ENCODE results near the gene GZMB.
"Not testable (repeated sequence)": the region's sequence is repeated elsewhere in the genome, so short reads cannot be mapped to it uniquely, and the experiment has no call there.

The GZMB gene, protein sequence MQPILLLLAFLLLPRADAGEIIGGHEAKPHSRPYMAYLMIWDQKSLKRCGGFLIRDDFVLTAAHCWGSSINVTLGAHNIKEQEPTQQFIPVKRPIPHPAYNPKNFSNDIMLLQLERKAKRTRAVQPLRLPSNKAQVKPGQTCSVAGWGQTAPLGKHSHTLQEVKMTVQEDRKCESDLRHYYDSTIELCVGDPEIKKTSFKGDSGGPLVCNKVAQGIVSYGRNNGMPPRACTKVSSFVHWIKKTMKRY

DNA sequence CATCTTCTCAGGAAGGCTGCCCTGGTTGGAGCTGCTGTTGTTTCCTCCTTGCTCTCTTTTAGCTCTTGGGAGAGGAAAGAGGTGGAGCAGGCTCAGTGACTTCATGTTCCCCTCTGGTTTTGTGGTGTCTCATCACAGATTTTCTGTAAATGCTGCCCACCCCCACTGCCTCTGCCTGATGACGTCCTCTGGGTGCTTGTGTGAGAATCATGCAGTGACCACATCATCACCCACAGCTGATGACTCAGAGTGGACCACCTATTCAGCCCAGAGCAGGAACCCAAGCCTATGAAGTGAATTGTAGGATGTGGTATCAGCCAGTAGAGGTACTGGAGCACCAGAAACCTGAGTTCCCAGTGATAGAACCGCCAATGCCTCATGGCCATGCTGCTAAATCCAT lies at the start of gene GZMB:
TSS of gene GZMB (minus strand) at position 33 of the 400 bp plus-strand sequence. CDS start at position 3, 30 bp downstream.
- DNase-seq = no peak

DNA sequence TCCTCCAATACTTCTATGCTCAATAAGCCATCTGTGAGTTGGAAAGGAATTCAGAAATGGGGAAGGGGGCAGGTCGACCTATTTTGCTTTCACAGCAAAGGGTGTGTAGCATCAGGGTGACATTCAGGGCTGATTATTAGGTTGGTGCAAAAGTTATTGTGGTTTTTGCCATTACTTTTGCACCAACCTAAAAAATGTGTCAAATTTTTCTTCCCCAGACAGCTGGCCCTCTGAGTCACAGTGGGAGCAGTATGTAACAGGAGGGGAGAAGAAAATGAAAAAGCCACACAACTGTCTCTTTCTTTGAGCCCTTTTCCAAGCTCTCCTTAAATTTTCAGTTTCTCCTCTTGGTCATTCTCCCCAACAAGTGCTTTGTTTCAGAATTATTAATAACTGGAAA lies 47.1 kb upstream of the GZMB start:
- DNase-seq = no peak

DNA sequence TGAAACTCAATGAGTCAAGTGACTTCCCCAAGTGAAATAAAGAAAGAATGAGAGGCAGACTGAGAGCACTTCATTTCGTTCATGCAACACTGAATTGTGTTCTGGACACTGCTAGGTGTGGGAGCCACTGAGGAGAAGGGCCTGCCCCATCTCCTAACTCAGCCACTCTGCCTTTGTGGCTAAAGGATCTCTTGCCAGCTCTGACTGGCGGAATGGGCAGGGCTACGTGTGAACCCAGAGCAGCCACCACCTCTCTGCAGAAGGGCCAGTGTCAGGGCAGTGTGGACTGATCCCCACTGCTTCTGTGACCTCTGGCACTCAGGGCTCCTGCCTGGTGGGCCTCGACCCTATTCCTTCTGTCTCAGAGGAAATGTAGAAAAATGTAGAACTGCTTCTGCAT lies 46.5 kb upstream of the GZMB start:
- no peak for DNase-seq

DNA sequence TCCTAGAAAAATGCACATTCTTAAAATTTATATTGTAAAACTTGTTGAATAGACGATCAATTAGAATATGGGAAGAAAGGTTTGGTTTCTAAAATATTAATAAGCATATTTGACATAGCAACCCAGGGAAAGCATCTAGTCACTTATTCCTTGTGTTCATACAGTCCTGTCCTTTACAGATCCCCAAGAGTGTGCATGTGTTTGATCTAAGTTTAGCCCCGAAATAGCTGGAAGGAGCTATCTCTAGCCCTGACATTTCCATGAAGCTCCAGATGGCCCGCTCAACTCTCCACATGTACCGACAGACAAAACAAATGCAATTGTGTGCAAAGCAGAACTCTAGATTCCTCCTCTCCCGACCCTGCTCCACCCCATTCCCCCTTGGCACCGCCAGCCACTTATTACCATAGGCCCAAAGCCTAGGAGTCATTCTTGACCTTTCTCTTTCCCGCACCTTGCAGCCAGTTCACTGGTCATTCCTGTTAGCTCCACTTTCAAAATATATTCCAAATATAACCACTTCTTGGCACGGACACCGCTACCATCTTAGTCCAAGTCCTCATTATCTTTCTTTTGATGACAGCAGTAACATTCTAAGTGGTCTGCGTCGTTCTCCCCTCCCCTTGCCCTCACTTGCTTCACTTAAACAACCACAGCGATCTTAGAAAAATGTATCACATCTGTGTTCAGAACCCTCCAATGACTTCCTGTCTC lies 45.4 kb upstream of the GZMB start:
- DNase-seq = no peak

DNA sequence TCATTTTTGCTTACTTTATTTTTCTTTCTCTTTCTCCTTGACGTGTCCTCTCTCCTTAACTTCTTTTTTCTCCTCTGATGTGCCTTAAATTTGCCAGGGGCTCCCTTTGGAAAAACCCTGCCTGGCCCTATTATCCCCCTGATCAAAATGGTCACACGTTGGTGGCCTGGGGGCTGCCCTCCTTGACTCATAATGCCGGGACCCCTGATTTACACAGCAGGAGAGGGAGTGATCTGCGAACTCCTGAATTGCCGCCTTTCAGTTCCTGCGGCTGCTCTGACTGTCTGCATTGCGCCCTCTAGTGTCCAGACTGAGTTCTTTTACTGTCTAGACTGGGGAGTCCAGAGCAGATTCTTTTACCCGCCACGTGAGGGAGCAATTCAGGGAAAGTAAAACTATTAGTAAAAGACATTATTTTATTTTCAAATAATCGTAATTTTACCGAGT lies 44.8 kb upstream of the GZMB start:
- DNase-seq = peak; percentile 82

DNA sequence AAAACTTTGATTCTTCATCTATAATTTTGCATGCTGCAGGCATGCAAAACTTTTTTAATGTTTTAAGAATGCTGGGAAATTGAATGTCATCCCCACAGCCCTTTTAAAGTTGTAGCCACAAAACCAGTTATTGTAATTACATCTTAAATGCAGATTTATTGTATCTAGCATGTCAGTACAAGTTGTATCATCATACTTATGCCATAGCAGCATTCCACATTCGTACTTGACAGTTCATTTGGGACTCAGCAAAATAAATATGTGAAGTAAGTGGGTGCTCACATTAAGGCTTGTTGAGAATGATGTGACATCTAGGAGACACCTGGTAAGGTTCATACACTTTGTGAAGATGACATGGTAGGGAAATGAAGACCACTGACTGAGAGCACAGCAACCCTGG lies 44.0 kb upstream of the GZMB start:
- no peak for DNase-seq

DNA sequence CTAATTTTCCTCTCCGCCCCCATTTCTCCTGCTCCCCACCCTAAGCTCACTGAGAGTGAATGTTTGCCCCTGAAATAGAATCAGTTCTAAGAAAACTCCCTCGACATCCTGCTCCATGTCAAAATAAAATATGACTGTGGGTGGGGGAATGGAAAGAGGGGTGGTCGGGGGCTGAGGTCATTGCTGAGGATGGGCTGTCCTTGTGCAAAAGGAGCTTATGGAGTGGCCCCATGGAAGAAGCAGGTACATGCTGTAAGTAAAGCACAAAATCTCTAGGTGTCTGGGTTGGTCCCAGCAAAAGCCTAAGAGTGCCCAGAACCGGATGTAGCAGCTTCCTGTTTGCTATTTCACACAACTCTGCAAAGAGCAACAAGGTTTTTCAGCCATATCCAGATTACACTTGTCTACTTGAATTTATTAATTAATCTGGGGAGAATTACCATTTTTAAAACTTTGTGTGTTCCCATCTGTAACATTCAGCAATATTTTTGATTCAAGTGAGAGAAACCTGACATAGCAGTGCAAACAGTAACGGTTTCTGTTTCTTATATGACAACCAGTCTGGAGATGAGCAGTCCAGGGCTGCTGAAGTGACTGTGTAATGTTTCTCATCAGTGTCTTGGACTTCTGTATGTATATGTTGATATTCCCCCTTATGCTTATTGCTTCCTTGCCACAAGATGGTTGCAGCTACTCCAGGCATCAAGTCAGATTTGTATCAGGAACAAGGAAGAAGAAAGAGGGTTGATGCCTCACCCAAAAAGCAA lies 40.4 kb upstream of the GZMB start:
- no peak for DNase-seq

DNA sequence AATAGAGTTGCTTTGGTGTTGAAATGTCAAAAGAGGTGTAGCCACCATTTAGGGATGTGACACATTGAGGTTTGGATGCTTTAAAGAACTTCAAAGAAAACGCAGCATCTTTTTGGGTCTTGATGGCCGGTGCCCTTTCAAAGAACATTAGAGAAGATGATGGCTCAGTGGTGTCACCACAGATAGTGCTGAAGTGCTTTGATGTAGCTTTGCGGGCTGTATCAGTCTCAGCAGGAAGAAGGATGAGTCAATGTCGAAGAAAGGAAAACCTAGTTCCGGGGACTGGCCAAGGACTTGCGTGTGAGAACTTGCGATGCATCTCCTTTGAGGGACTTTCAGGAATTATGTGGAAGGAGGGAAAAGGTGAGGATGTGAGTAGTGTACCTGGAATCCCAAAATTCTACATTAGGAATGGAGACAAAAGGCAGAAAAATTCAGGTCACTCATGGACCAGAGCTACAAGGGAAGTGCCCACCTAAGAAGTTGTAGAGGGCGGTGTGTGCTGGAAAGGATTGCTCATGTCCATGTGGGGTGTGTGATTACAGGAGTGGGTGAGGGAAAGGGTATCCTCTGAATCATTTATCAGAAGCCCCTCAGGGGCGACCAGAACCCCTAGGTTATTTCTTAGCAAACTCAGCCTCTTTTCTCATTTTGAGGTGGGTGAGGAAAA lies 39.7 kb upstream of the GZMB start:
- no peak for DNase-seq

DNA sequence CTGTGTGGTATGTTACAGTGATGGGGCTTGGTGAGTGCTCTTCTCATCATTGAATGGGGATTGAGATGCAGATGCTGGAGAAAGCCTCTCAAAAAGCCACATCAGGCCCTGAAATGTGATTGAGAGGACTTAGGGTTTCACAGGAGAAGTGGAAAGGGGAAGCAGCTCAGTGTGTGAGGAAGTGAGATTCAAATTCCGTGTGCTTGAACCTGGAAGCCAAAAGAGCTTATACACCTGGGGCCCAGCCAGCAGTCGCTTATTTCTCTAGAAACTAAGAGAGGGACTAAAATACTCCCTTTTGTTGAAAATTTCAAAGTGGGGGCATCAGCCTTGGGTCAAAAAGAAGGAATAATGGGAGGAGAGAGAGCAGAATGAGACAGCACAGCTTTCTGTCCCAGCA lies 39.1 kb upstream of the GZMB start:
- no peak for DNase-seq

DNA sequence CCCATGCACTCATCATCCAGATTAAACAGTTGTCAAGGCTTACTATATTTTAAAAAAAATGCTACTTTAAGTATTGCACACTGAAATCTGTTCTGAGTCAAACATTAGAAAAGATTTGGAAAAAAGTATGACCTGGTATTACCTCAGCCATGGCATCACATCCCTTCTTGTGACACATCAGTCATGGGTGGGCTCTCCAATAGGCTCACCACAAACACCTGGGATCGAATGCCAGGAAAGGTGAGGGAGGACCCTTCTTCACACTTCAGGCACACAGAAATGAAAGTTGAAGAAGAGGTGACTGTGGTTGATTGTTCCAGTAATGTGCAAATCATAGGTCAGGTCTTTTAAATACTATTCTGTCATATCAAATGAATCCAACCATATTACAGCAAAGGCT lies 36.6 kb upstream of the GZMB start:
- DNase-seq = no peak

DNA sequence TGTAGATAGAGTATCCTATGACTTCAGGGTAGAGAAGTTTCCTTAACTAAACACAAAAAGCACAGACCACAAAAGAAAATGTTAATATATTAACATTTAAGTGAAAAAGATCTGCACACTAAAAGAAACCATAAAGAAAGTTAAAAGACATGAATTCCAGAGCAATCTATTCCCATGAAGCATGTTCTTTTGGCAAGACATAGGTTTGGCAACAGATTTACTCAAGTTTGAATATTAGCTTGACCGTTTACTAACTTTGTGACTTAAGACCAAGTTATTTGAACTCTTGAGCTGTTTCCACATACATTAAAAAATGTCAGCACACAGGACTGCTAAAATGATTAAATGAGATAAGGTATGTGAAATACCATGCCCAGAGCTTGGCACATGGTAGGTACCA lies 35.7 kb upstream of the GZMB start:
- DNase-seq = no peak

DNA sequence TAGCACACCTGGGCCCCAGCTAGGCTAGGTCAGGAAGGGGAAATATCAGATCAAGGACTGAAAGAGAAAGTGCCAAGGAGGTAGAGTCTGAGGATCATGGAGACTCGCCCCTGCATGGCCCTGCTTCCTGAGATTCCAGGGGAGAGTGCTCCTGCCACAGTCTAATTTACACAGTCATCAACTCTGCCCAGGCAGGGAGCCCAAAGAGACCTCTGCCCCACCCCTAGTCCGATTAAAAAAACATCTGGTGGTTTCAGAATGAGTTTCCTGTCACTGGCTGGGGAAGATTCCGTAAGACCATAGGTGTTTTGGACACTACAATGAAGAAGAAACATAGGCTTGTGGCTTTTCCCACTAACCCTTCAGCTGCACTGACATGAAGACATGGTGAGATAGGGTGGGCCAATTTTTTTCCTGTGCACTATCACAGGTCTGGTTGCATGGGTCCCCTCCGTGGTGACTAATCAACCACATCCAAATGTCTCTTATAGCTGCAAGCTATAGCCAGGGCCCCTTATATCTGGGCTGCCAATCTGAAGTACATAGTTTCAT lies 31.5 kb upstream of the GZMB start:
- no peak for DNase-seq

DNA sequence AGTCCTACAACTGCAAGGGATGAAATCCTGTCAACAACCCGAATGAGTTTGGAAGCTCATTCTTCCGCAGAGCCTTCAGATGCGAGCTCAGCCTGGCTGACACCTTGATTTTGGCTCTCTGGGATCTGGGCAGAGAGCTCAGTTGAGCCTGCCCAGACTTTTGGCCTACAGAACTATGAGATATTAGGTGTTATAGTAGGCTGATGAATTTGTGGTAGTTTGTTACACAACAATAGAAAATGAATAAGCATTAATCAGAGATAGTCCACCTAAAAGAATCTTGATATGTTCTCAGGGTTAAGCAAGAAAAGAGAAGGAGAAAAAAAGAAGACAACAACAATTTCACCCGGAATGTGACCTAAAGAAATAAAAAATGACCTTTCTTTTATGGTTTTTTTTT lies 30.4 kb upstream of the GZMB start:
- no peak for DNase-seq

DNA sequence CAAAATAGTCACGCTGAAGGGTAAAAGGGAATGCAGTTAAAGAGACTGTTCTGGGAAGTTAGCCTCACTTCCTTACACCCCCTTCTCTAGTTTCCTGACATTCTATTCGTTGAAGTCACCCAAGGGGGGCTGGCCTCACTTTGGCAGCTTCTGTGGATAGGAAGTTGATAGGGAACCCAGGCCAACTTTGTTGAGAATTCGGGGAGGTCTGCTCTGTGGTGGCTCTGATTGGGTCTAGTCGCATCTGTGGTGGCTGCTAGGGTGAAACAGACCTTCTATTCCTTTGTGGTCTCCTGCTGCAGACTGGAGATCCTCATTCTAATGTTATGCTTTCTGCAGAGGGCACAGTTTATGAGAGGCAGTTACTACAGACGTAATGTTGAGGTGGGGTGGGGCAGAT lies 28.8 kb upstream of the GZMB start:
- DNase-seq = no peak

DNA sequence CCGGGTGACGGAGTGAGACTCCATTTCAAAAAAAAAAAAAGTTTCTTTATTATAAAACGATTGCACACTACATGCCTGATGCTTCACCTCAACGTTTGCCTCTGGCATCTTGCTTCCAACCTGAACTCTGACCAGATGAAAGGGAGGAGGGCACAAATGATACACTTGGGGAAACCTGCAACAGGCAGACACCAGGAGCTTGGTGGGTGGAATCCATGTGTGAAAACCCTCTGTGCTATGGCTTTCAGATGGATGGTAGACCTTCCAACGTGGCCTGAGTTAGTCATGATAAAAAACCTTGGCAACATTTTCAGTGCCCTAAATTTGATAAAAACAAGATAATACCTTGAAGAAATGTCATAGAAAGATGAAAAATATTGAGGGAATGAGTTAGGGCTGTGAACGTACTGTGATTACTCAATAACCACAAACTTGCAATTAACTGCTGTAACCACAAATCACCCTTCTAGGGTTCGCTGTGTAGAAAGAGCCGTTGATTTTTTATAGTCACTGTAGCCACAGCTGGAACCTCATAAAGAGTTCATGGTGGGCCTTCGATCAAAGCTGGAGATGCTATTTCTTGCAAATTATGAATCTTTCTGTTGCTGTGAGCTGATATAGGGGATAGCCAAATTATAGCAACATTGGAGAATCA lies 26.1 kb upstream of the GZMB start:
- no peak for DNase-seq

DNA sequence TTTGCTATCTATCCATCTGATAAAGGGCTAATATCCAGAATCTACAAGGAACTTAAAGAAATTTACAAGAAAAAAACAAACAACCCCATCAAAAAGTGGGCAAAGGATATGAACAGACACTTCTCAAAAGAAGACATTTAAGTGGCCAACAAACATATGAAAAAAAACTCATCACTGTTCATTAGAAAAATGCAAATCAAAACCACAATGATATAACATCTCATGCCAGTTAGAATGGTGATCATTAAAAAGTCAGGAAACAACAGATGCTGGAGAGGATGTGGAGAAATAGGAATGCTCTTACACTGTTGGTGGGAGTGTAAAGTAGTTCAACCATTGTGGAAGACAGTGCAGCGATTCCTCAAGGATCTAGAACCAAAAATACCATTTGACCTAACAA lies 14.4 kb upstream of the GZMB start:
- DNase-seq = not testable (repeated sequence)

DNA sequence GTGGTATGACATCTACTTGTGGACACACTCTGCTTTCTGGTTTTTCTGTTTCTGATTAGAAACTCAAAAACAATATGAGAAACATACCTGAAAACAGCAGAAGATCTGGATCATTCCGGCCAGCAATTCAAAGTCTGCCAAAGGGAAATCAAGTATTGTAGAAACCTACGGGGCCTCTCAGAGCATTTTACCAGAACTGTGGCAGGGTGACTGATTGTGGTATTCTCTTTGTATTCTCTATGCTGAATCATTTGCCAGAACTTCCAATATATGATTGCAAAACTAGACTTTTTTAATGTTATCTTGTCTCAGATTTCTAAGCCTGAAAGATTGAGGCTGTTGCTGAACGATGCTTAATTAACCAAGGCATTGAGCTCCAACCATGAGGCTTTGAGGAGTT lies 5.9 kb upstream of the GZMB start:
- no peak for DNase-seq

DNA sequence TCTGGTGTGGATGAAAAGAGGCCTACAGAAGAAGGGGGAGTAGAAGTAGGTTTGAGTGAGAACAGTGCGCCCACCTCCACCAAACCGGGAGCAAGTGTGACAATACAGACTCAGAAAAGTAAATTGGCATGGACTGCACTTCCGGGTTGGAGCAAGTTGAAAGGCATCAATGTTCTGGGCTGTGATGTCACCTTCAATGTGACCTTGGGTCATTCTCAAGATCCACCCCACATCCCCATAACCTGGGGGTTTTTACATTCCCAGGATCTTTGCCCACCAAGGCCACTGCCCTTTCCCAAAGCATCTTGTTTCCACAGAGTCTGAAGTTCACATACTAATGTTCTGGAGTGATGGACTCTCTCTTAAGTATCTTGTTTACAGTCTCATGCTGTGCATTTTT lies 5.3 kb upstream of the GZMB start:
- DNase-seq = no peak

DNA sequence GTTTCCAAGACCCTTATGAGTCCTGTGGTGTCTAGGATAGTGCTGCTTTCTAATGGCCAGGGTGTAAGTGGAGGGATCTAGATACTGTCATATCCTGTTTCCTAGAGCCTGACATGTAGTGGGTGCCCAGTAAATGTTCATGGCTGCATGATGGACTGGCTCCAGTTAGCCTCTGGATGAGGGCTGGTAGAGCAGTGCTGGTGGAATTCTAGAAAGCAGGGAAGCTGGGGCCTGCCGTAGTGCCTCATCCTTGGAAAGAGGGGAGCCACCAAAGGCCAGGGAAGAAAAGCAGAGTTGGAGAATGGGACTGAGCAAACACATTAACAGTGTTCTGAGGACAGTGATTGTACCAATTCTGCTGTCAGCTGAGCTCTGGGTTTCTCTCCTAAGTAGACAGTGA lies 637 bp downstream of the GZMB start:
- no peak for DNase-seq

DNA sequence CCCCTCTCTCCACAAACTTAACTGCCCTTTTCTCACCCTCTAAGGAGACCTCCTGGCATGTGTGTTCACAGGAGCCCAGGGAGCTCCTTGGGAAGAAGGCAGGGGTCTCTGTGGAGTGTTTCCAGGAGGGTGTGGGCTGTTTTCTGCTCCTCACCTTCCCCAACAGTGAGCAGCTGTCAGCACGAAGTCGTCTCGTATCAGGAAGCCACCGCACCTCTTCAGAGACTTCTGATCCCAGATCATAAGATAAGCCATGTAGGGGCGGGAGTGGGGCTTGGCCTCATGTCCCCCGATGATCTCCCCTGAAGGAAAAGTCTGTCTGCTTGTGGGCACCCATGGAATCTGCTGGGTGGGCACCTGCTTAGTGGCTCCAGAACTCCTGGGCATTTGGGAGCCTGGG lies 1.2 kb downstream of the GZMB start:
- no peak for DNase-seq

DNA sequence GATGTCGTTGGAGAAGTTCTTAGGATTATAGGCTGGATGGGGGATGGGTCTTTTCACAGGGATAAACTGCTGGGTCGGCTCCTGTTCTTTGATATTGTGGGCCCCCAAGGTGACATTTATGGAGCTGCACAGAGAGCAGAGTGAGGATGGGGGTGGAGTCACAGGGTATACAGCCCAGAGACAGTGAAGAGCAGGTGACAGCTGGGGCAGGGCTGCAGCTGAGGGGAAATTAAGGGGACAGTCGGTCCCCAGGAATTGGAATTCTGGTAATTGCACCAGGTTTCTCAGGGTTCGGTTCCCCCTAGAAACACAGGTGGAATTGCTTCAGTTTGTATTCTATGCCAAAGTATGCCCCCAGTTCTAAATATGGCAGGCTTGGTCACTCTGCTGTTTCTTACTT lies 1.7 kb downstream of the GZMB start:
- DNase-seq = no peak

DNA sequence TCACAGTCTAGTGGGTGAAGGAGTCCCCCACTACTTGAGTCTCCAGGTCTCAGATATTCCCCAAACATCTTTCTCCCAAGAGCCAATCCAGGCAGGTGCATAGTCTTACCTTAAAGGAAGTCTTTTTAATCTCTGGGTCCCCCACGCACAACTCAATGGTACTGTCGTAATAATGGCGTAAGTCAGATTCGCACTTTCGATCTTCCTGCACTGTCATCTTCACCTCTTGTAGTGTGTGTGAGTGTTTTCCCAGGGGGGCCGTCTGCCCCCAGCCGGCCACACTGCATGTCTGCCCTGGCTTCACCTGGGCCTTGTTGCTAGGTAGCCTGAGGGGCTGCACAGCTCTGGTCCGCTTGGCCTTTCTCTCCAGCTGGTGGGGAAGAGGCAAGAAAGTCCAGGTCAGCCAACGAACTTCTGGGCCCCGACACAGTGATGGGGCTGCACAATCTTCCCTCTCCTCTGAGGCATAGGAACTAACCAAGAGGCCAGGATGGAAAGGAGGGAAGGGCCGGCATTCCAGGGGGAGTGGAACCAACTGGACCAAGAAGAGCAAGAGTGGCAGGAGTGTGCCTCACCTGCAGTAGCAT lies 2.1 kb downstream of the GZMB start:
- DNase-seq = no peak

Data from NCI-H1105 (cell line).